H7 (cell line): ENCODE results near the gene SNRPA. TPM values are rescaled to one million over a fixed set of nuclear protein-coding genes. Genes with fewer than 3 reads are reported as not detected.
"Not testable (repeated sequence)": the region's sequence is repeated elsewhere in the genome, so short reads cannot be mapped to it uniquely, and the experiment has no call there.

ENCODE experiments used
- DNase-seq: peaks from one replicate; pipeline ENCODE4 v3.0.0; 2012
- H3K27me3 ChIP-seq: 2 replicates; pipeline ENCODE4 v1.6.0; 2011; ENCODE audit warnings: mild to moderate bottlenecking, low read length; ENCODE audit not compliant: control insufficient read depth, insufficient read depth
- H3K36me3 ChIP-seq: replicated peaks from 2 replicates; pipeline ENCODE4 v1.5.1; 2011; ENCODE audit warnings: low read length; ENCODE audit not compliant: control insufficient read depth, insufficient read depth
- H3K4me3 ChIP-seq: 2 replicates; pipeline ENCODE4 v1.5.1; 2011; ENCODE audit warnings: low read depth, mild to moderate bottlenecking, control low read depth, low read length, moderate library complexity; ENCODE audit not compliant: insufficient read depth
- total RNA-seq: library from RNA; depleted of rRNA; stranded (reverse); fragments of >200 nt; shearing (Covaris generic); gene quantifications from 2 replicates; pipeline ENCODE4 v1.2.3, GENCODE V29; 2014

Gene SNRPA
- total RNA-seq, 1 experiment from 2014 or later = 502 TPM

DNA sequence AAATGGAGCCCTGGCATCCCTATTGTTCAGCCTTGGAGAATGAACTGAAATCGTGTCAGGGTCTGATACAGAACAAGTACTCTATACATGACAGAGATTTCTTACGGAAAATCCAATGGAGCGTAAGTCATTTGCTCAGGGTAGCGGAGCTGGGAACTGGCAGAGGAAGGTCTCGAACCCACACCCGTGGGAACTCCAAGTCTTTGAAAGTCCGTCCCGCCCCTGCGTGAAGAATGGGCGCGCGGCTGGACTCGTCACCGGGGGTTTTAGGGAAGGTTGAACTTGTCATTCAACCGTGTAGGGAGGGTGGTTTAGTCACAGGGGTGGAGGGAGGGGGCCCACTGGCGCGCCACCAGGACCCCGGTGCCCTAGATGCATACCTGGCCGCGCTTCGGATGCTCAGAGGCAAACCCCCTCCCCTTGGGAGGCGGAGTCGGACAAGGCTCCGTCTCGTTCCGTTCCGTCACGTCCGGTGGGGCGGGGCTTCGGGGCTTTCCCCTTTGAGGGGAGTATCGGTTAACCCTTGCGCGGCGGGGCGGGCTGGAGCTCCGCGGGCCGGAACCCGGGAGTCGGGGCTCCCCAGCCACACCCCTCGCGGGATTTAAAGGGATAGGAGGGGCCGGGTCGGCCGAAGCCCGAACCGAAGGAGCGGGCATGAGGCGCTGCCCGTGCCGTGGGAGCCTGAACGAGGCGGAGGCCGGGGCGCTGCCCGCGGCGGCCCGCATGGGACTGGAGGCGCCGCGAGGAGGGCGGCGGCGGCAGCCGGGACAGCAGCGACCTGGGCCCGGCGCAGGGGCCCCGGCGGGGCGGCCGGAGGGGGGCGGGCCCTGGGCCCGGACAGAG is 34.3 kb upstream of the SNRPA start, which contains the start of the genes COQ8B and ITPKC:
TSS of gene COQ8B (minus strand) at position 405 of the 843 bp plus-strand sequence. CDS start 2,254 bp downstream, outside the sequence.
TSS of gene ITPKC (plus strand) at position 631 of the 843 bp plus-strand sequence. CDS start at position 655, 24 bp downstream.
- Histone ChIP-seq H3K36me3 (no peaks in the 10 kb centered on the region; the same call in 1 of the 2 replicates), H3K27me3 (no peaks in the 10 kb centered on the region), H3K4me3 (peak within 1 kb of the TSS; percentile 65)
- peak; percentile 99 for DNase-seq

DNA sequence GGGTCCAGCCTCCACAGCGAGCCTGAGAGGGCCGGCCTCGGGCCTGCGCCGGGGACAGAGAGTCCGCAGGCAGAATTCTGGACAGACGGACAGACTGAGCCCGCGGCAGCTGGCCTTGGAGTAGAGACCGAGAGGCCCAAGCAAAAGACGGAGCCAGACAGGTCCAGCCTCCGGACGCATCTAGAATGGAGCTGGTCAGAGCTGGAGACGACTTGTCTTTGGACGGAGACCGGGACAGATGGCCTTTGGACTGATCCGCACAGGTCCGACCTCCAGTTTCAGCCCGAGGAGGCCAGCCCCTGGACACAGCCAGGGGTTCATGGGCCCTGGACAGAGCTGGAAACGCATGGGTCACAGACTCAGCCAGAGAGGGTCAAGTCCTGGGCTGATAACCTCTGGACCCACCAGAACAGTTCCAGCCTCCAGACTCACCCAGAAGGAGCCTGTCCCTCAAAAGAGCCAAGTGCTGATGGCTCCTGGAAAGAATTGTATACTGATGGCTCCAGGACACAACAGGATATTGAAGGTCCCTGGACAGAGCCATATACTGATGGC is 33.6 kb upstream of the SNRPA start:
- Histone ChIP-seq H3K36me3 (no peaks in the 10 kb centered on the region; the same call in 1 of the 2 replicates), H3K27me3 (no peaks in the 10 kb centered on the region), H3K4me3 (peak overlapping the region; percentile 65)
- no peak for DNase-seq

DNA sequence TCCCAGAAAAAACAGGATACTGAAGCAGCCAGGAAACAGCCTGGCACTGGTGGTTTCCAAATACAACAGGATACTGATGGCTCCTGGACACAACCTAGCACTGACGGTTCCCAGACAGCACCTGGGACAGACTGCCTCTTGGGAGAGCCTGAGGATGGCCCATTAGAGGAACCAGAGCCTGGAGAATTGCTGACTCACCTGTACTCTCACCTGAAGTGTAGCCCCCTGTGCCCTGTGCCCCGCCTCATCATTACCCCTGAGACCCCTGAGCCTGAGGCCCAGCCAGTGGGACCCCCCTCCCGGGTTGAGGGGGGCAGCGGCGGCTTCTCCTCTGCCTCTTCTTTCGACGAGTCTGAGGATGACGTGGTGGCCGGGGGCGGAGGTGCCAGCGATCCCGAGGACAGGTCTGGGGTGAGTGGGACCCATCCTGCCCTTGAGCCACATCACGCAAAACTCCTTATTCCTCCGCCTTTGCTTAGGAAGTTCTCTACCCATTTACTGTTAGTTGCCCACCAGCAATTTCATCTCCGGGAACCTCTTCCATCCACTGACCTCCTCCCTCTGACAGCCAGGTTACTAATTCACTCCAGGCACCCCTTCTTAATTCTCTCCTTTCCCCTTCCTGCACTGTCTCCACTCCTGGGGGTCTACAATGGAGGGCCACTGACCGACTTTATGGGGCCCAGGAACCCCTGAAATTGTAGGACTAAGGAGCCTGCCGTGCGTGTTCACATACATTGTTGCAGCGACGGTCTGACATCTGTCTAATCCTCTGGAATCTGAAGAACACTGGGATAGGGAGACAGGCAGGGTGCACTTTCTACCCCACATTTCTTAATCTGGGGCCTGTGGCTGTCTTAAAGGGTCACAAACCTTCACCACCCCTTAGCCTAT is 32.9 kb upstream of the SNRPA start:
- peak; percentile 67 for DNase-seq
- Histone ChIP-seq H3K27me3 (no peaks in the 10 kb centered on the region), H3K36me3 (no peaks in the 10 kb centered on the region), H3K4me3 (peak overlapping the region; percentile 65)

DNA sequence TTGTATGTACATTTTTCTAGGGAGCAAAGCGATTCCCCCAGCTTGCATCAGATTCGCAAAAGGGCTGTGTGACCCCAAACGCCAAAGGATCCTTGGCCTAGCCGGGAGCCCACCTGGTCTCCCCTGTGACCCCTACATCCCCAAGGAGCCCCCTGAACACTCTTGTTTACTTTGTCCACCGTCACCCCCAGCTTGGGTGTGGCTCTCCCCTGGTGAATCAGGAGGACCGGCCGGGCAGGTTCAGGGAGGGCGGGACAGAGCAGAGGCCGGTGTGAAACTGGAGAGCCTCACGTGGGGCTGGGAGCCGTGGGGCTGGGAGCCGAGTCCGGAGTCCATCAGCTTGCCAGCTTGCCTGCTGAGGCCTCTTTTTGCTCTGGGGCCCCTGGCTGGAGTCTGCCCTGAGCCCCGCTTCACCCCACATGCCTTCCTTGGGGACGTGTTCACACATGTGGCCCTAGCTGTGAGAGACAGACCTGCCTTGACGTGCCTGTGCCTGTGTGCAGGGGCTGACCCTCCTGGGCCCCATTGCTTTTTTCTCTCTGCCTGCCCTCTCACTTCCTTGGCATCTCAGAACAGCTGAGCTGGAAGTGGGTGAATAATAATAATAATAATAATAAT is 32.1 kb upstream of the SNRPA start:
- peak overlapping the region; percentile 65 for H3K4me3 ChIP-seq
- DNase-seq = peak; percentile 76
- no peaks in the 10 kb centered on the region for H3K36me3 ChIP-seq
- no peaks in the 10 kb centered on the region for H3K27me3 ChIP-seq

DNA sequence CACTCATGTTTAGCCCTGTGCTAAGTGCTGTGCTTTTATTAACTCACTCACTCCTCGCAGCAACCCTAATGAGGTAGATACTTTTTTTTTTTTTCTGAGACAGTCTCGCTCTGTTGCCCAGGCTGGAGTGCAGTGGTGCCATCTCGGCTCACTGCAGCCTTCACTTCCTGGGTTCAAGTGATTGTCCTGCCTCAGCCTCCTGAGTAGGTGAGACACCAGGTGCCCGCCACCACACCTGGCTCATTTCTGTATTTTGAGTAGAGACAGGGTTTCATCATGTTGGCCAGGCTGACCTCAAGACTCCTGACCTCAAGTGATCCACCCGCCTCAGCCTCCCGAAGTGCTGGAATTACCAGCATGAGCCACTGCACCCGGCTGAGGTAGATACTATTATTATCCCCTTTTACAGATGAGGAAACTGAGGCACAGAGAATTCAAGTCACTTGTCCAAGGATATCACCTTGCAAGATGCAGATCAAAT is 31.5 kb upstream of the SNRPA start:
- Histone ChIP-seq H3K27me3 (no peaks in the 10 kb centered on the region), H3K36me3 (peaks cover 2% of the 10 kb centered on the region), H3K4me3 (peak overlapping the region; percentile 65)
- no peak for DNase-seq

DNA sequence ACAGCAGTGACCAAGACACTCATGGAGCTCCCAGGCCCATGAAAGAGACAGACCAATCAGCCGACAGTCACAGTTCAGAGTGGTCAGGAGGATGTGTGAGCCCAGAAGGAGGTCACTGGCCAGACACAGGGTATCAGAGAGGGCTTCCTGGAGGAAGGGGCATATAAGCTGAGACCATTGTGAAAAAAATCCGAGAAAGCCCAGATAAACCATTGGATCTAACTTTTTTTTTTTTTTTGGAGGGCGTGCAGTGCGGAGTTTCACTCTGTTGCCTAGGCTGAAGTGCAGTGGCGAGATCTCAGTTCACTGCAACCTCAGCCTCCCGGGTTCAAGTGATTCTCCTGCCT is 29.9 kb upstream of the SNRPA start:
- Histone ChIP-seq H3K4me3 (no peak overlapping the region), H3K27me3 (no peaks in the 10 kb centered on the region), H3K36me3 (peaks cover 3% of the 10 kb centered on the region)
- DNase-seq = no peak

DNA sequence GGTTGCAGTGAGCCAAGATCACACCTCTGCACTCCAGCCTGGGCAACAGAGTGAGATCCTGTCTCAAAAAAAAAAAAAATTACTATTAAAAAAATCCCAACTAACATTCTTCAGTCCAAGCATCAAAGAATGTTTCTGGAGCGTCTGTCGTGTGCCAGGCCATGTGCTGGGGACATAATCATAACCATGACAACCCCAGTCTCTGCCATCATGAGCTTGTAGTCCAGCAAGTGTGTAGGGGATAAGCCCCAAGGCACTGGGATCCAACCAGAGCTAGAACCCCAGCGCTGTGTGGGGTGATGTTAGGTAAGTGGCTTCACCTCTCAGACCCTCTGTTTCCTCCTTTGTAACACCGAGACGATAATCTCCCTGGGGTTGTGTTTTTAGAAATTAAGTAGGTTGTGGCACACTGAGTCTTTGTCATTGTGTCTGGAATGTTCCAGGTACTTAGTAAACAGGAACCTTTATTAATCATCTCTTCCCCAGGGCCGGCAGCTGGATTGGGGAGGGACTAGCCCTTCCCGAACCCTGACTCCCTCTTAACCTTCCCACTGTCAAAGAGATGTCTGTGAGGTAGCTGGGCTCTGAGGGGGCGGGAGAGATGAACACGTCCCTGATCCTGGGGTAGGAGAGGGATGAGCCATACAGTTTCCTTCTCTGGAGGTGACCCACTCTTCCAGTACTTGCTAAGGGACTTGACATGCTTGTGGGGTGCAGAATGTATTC is 28.9 kb upstream of the SNRPA start:
- Histone ChIP-seq H3K36me3 (peaks cover 4% of the 10 kb centered on the region), H3K27me3 (no peaks in the 10 kb centered on the region), H3K4me3 (no peak overlapping the region)
- no peak for DNase-seq

DNA sequence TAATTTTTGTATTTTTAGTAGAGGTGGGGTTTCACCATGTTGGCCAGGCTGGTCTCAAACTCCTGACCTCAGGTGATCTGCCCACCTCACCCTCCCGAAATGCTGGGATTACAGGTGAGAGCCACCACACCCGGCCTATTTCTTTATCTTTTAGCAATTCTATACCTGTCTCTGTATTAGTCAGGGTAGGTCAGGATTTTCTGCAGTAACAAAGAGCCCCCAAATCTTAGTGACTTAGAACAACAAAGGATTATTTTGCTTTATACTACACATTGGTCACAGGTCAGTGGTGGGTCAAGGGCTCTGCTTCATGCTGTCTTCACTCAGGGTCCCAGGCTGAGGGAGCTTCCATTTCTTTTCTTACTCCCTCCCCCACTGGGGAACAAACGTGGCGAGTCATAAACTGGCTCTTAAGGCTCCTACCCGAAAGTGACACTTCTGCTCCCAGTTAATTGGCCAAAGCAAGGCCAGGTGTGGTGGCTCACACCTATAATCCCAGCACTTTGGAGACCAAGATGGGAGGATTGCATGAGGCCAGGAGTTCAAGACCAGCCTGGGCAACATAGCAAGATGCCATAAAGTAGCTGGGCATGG is 27.2 kb upstream of the SNRPA start:
- no peak for DNase-seq
- no peaks in the 10 kb centered on the region for H3K27me3 ChIP-seq
- H3K36me3 ChIP-seq = peaks cover 4% of the 10 kb centered on the region
- H3K4me3 ChIP-seq = no peak overlapping the region

DNA sequence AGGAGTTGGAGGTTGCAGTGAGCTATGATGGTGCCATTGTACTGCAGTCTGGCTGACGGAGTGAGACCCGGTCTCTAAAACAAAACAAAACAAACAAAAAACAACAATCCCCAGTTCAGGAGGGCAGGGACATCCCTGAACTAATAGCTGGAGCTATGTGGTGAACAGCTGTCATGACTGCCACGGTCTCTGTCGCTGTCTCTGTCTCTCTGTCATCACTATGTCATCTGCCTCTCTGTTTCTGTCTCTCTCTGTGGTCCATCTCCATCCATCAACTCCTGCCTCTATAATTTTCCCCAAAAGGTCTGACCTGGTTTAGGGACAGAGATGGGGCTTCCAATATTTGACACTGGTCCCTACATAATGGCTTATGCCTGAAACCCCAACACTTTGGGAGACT is 26.7 kb upstream of the SNRPA start:
- Histone ChIP-seq H3K36me3 (peaks cover 4% of the 10 kb centered on the region), H3K4me3 (no peak overlapping the region), H3K27me3 (no peaks in the 10 kb centered on the region)
- DNase-seq = no peak

DNA sequence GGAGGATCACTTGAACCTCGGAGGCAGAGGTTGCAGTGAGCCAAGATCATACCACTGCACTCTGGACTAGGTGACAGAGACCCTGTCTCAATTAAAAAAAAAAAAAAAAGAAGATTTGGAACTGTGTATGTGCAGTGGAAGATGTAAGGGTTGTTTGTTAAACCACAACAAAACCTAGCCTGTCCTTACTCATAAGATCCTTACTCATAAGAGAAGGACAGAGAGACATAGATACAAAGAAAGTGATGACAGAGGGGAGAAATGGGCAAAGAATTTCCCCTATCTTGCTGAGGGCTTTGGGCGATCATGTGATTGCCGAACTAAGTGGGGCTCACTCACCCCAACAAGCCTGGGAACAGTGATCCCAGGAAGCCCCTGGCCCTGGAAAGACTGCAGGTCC is 26.1 kb upstream of the SNRPA start:
- Histone ChIP-seq H3K36me3 (peaks cover 4% of the 10 kb centered on the region), H3K4me3 (no peak overlapping the region)
- no peak for DNase-seq

DNA sequence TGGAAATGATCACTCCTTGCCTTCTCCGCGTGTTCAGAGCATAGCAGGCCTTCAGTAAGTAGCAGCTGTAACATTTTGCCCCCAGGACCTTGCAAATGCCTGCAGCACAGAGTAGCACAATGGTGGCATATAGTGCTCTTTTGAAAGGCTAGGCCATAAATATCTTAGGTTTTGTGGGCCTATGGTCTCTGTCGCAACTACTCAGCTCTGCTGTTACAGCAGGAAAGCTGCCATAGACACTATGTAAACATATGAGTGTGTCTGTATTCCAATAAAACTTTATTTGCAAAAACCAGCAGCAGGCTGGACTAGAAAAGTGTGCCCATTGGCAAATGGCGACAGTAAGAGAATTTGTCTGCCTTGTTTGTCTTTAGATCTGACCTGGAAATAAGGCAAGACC is 24.7 kb upstream of the SNRPA start:
- DNase-seq = no peak
- no peak overlapping the region for H3K4me3 ChIP-seq
- H3K27me3 ChIP-seq = no peaks in the 10 kb centered on the region
- peaks cover 4% of the 10 kb centered on the region for H3K36me3 ChIP-seq

More for the DNA sequence above, 26.1 kb upstream of the SNRPA start:
- no peaks in the 10 kb centered on the region for H3K27me3 ChIP-seq

DNA sequence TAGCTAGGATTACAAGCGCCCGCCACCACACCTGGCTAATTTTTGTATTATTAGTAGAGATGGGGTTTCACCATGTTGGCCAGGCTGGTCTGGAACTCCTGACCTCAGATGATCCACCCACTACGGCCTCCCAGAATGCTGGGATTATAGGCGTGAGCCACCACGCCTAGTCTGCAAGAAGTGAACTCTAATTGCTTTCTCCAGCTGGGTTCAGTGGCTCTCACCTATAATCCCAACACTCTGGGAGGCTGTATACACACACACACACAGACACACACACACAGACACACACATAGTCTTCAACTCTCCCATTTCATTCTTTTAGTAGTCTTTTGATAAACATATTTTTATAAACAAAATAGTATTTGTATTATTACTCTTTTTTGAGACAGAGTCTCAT is 20.9 kb upstream of the SNRPA start:
- not testable (repeated sequence) for H3K27me3 ChIP-seq, H3K4me3 ChIP-seq, DNase-seq
- peaks cover 12% of the 10 kb centered on the region for H3K36me3 ChIP-seq

DNA sequence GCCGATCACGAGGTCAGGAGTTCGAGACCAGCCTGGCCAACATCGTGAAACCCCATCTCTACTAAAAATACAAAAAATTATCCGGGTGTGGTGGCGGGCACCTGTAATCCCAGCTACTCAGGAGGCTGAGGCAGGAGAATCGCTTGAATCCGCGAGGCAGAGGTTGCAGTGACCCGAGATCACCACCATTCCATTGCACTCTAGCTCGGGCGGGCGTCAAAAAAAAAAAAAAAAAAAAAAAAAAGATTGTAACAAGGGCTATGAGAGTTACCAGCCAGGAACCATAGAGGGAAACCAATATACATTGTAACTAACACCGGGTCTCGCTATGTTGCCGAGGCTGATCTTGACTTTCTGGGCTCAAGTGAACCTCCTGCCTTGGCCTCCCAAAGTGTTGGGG is 18.7 kb upstream of the SNRPA start:
- peaks cover 14% of the 10 kb centered on the region for H3K36me3 ChIP-seq
- not testable (repeated sequence) for H3K27me3 ChIP-seq, H3K4me3 ChIP-seq, DNase-seq
